H1 (cell line): ENCODE measurements around the gene FCN2. TPM values are rescaled to one million over a fixed set of nuclear protein-coding genes. Genes with fewer than 3 reads are reported as not detected.

Experiments
- microRNA-seq, 2 experiments: library from miRNA; unstranded; fragments of <30 nt; microRNA quantifications; one replicate each; pipeline versions ENCODE4 to v1.2.0, GENCODE V29; 2016 to 2020; ENCODE audit warnings: borderline microRNAs expressed in 2 of 2, borderline number of aligned reads in 2 of 2, borderline replicate concordance in 1 of 2
- polyA plus RNA-seq, 7 experiments: library from polyadenylated mRNA; depleted of rRNA in 3 of 7; stranded (reverse) in 5 of 7; unstranded in 2 of 7; fragments of >200 nt in 5 of 7; fragments of 200-250 nt in 2 of 7; gene quantifications; 1 replicate in 5 of 7; 2 replicates in 1 of 7; 4 replicates in 1 of 7; pipeline versions ENCODE4 v1.2.1 to v1.2.3, GENCODE V29; 2011 to 2013; ENCODE audit warnings: missing spikeins in 2 of 7, mixed read lengths in 2 of 7
- small RNA-seq: library from polyadenylated mRNA; stranded (forward); fragments of <200 nt; extraction: miRNeasy Mini kit (QIAGEN cat#:217004); gene quantifications from one replicate; pipeline ENCODE3, GENCODE V24; 2013; ENCODE audit not compliant: insufficient read depth
- total RNA-seq: library from RNA; stranded (reverse); fragmentation: NEBNext Ultra II Directional; extraction: Animal tissue kit (Norgen Biotek cat#: 25700); gene quantifications from 2 replicates; pipeline ENCODE4 v1.2.1, GENCODE V29; 2021

FCN2 gene
- total and polyA plus RNA-seq, 2 of the 8 experiments (the other 6 are each of a cell fraction or from before 2014, with no cell fraction given): not detected

Small RNAs within 50 kb of the gene (microRNA-seq; reads per million reads assigned to microRNA genes)
- gene MIR3689A (0 reads per million in 2 experiments), gene MIR3689B (0 reads per million in 2 experiments), gene MIR3689C (0 reads per million in 2 experiments), gene MIR3689D1 (0 reads per million in 2 experiments), gene MIR3689D2 (0 reads per million in 2 experiments), gene MIR3689E (0 reads per million in 2 experiments), gene MIR3689F (0 reads per million in 2 experiments)

Small RNAs within 50 kb of the gene (small RNA-seq; reads per million reads assigned to genes)
- not detected for gene AL603650.1
- not detected for gene MIR3689A
- not detected for gene MIR3689B
- not detected for gene MIR3689C
- gene MIR3689D1: not detected
- not detected for gene MIR3689D2
- not detected for gene MIR3689E
- gene MIR3689F: not detected

Other genes starting within 250 kb of the FCN2 start
- 10.5 and 12.0 TPM in 2 replicates for gene COL5A1, start 239.0 kb upstream of the FCN2 start, total RNA-seq
- gene COL5A1, start 239.0 kb upstream of the FCN2 start, polyA plus RNA-seq (2011; rRNA removed): 3.8 and 6.2 TPM in 2 replicates
- gene FCN1, start 37.1 kb downstream of the FCN2 start, total RNA-seq: not detected in 2 replicates
- not detected in 2 replicates for gene FCN1, start 37.1 kb downstream of the FCN2 start, polyA plus RNA-seq (2011; rRNA removed)
- 47.9 and 53.4 TPM in 2 replicates for gene OLFM1, start 206.9 kb downstream of the FCN2 start, total RNA-seq
- 49.7 and 53.0 TPM in 2 replicates for gene OLFM1, start 206.9 kb downstream of the FCN2 start, polyA plus RNA-seq (2011; rRNA removed)